K562 (cell line): ENCODE data around the gene BRD3OS. TPM values are rescaled to one million over a fixed set of nuclear protein-coding genes. Genes with fewer than 3 reads are reported as not detected.

Source experiments
- ATAC-seq: fragments of 200-7000 bp; cut with Tn5 transposase; 3 replicates; pipeline ENCODE4 v1.9.1; 2020; ENCODE audit warnings: moderate library complexity
- BruUV-seq: library from RNA; stranded (reverse); fragments of 400-500 nt; replicated peaks from 2 replicates; lab custom pipeline; 2021; lab: Mats Ljungman, UMichigan
- CTCF ChIA-PET: fragments of 300-600 bp; formaldehyde crosslinking; extraction: SDS; loops from one replicate; lab custom pipeline; 2021; ENCODE audit warnings: low intra/inter-chr PET ratio; lab: Yijun Ruan, JAX
- POLR2A ChIA-PET: fragments of 300-600, 350-650 bp; sonication (Branson Sonifier 250); formaldehyde crosslinking; extraction: SDS; loops from one replicate; lab custom pipeline; 2021; ENCODE audit warnings: antibody characterized with exemption, inconsistent platforms; lab: Yijun Ruan, JAX
- DNase-seq, 4 experiments: peaks; one replicate each; pipeline versions ENCODE4 v3.0.0 to v3.0.0-alpha.2; 2011 to 2018; ENCODE audit warnings: low spot score in 3 of 4, mixed read lengths in 3 of 4; ENCODE audit errors: extremely low read depth in 1 of 4
- FAIRE-seq: peaks from 2 replicates; lab custom pipeline; 2011; peaks lifted over from hg19 to GRCh38; lab: Jason Lieb, UNC
- H2AFZ ChIP-seq: 2 replicates; pipeline ENCODE4 v1.6.0; 2011; ENCODE audit warnings: low read depth, low read length, control low read depth, inconsistent platforms
- H3K27ac ChIP-seq: fragments of 200-600 bp; 3 replicates; pipeline ENCODE4 v1.8.0; 2011; ENCODE audit warnings: low read depth, mild to moderate bottlenecking, control low read depth, inconsistent platforms, low read length, moderate library complexity, mixed read lengths; ENCODE audit errors: extremely low read depth
- H3K27me3 ChIP-seq, 2 experiments: fragments of 300-600 bp in 1 of 2; 2 replicates in 1 of 2; 3 replicates in 1 of 2; pipeline versions ENCODE4 v1.6.0 to v1.8.0; 2011; ENCODE audit warnings: inconsistent platforms in 2 of 2, low read length in 2 of 2, mild to moderate bottlenecking in 1 of 2, mixed read lengths in 1 of 2, moderate library complexity in 1 of 2; ENCODE audit not compliant: control insufficient read depth in 2 of 2, insufficient read depth in 2 of 2
- H3K36me3 ChIP-seq: fragments of 300-600 bp; 3 replicates; pipeline ENCODE4 v1.8.0; 2011; ENCODE audit warnings: mild to moderate bottlenecking, low read length, inconsistent platforms; ENCODE audit not compliant: control insufficient read depth, insufficient read depth
- H3K4me1 ChIP-seq, 2 experiments: fragments of 200-600 bp in 1 of 2; replicated peaks in 1 of 2; 2 replicates in 1 of 2; 3 replicates in 1 of 2; pipeline versions ENCODE4 v1.5.1 to v1.8.0; 2011; ENCODE audit warnings: inconsistent platforms in 2 of 2, low read length in 2 of 2, mild to moderate bottlenecking in 1 of 2, mixed read lengths in 1 of 2, moderate library complexity in 1 of 2; ENCODE audit not compliant: control insufficient read depth in 2 of 2, insufficient read depth in 2 of 2
- H3K4me2 ChIP-seq: 2 replicates; pipeline ENCODE4 v1.6.1; 2011; ENCODE audit warnings: low read length, control low read depth, inconsistent platforms, mixed read lengths; ENCODE audit not compliant: insufficient read depth
- H3K4me3 ChIP-seq: fragments of 200-600 bp; sonication (generic), shearing (Covaris generic); 2 replicates; pipeline ENCODE4 v1.5.1; 2016; ENCODE audit warnings: control low read depth, inconsistent platforms
- H3K79me2 ChIP-seq: fragments of 200-600 bp; 3 replicates; pipeline ENCODE4 v1.8.0; 2011; ENCODE audit warnings: low read length, inconsistent platforms; ENCODE audit not compliant: control insufficient read depth, insufficient read depth
- H3K9ac ChIP-seq, 2 experiments: 2 replicates each; pipeline versions ENCODE4 v1.6.0 to v1.6.1; 2011; ENCODE audit warnings: low read depth in 2 of 2, low read length in 2 of 2, control low read depth in 1 of 2, inconsistent platforms in 1 of 2, mild to moderate bottlenecking in 1 of 2, mixed read lengths in 1 of 2; ENCODE audit not compliant: insufficient read depth in 1 of 2
- H3K9me1 ChIP-seq: one replicate; pipeline ENCODE4 v1.6.0; 2011; ENCODE audit warnings: inconsistent platforms, mild to moderate bottlenecking, low read length, moderate library complexity; ENCODE audit not compliant: control insufficient read depth, insufficient read depth
- H3K9me3 ChIP-seq: replicated peaks from 2 replicates; pipeline ENCODE4 v1.5.1; 2011; ENCODE audit warnings: low read depth, low read length, inconsistent platforms; ENCODE audit not compliant: control insufficient read depth, insufficient read depth
- H4K20me1 ChIP-seq: replicated peaks from 2 replicates; pipeline ENCODE4 v1.6.1; 2011; ENCODE audit warnings: low read length, inconsistent platforms, mixed read lengths; ENCODE audit not compliant: control insufficient read depth, insufficient read depth
- BACH1 ChIP-seq: fragments of 200-800 bp; sonication (Bioruptor generic); IDR thresholded peaks from 2 replicates; pipeline ENCODE4 v1.6.1; 2016; ENCODE audit warnings: missing genetic modification characterization, missing compliant biosample characterization
- NCOA6 ChIP-seq: fragments of 450-650 bp; IDR thresholded peaks from 2 replicates; pipeline ENCODE4 v1.6.1; 2017; ENCODE audit warnings: mild to moderate bottlenecking
- POLR2A ChIP-seq: fragments of 450-650 bp; conservative IDR thresholded peaks from 2 replicates; pipeline ENCODE4 v1.6.1; 2016
- RBM14 ChIP-seq: fragments of 200-400 bp; formaldehyde crosslinking; IDR thresholded peaks from 2 replicates; pipeline ENCODE4 v1.6.1; 2018; ENCODE audit warnings: low read depth, mild to moderate bottlenecking, low read length, moderate library complexity, borderline replicate concordance; ENCODE audit not compliant: insufficient read depth
- REST ChIP-seq, 2 experiments: fragments of 450-650 bp; formaldehyde crosslinking in 1 of 2; IDR thresholded peaks; 2 replicates each; pipeline versions ENCODE4 v1.4.0 to v1.6.1; 2014 to 2020; ENCODE audit warnings: mild to moderate bottlenecking in 2 of 2, borderline replicate concordance in 1 of 2, low read depth in 1 of 2
- ZC3H8 ChIP-seq: fragments of 450-650 bp; IDR thresholded peaks from 2 replicates; pipeline ENCODE4 v1.6.1; 2017
- ZNF551 ChIP-seq: fragments of 250-450 bp; sonication (Bioruptor Pico); IDR thresholded peaks from 2 replicates; pipeline ENCODE4 v1.5.0; 2021; ENCODE audit warnings: mild to moderate bottlenecking, moderate library complexity
- WGBS: fragments of 100-300 bp; shearing (Covaris generic); methylation state at CpG from one replicate; pipeline ENCODE4 v1.1.6; 2016; ENCODE audit warnings: low coverage, mixed read lengths; ENCODE audit not compliant: insufficient coverage; ENCODE audit errors: missing lambda C conversion rate; 5-methylcytosine and 5-hydroxymethylcytosine counted together
- in situ Hi-C: fragments of 300-500 bp; cut with MboI; formaldehyde crosslinking; loops from 4 replicates; pipeline ENCODE4 v1.15.0; 2018; ENCODE audit warnings: inconsistent platforms, mixed read lengths
- intact Hi-C: fragments of 100-400 bp; cut with micrococcal nuclease; formaldehyde crosslinking; loops from 2 replicates; pipeline ENCODE4 v1.14.2; 2022
- polyA plus RNA-seq, 8 experiments: library from polyadenylated mRNA; depleted of rRNA in 4 of 8; stranded (reverse) in 5 of 8; unstranded in 3 of 8; fragments of >200 nt; fragmentation: Nextera tagmentation in 2 of 8; fragmentation: Illumina TruSeq in 1 of 8; extraction: Ambion mirVana in 2 of 8; extraction: Trizol in 1 of 8; gene quantifications; 2 replicates each; pipeline versions ENCODE4 v1.2.1 to v1.2.3, GENCODE V29; 2011 to 2014; ENCODE audit warnings: inconsistent platforms in 1 of 8, missing spikeins in 1 of 8
- total RNA-seq, 7 experiments: library from RNA; depleted of rRNA in 6 of 7; stranded (reverse); fragments of >200 nt in 6 of 7; fragmentation: Illumina TruSeq in 2 of 7; extraction: Trizol in 2 of 7; gene quantifications; 2 replicates each; pipeline versions ENCODE4 v1.2.1 to v1.2.3, GENCODE V29; 2011 to 2021; ENCODE audit warnings: low replicate concordance in 1 of 7

BRD3OS gene
- total and polyA plus RNA-seq, 9 of the 15 experiments (the other 6 are each of a cell fraction or from before 2014, with no cell fraction given), result 1.1 to 8.7 (median 5.9) TPM

GRCh38 chr9:133987446-133987788 lies 37.9 kb upstream of the BRD3OS start:
- H3K4me2 ChIP-seq, result no peak overlapping the region
- H3K79me2 ChIP-seq, result no peaks in the 10 kb centered on the region
- ATAC-seq (no peak), DNase-seq (no peak)
- intact Hi-C loops, result no loop called here
- peaks cover 25% of the 10 kb centered on the region for H4K20me1 ChIP-seq
- POLR2A ChIA-PET, result no interaction called here
- H2AFZ ChIP-seq, result no peak overlapping the region
- no peaks in the 10 kb centered on the region for H3K36me3 ChIP-seq
- no peak overlapping the region for H3K9ac ChIP-seq
- peaks cover 0 to 24% of the 10 kb centered on the region in 2 experiments; a peak in 2 of 5 replicates for H3K4me1 ChIP-seq
- WGBS, result 2% methylated on average over 14 of the region's 14 CpGs
- no peaks in the 10 kb centered on the region for H3K9me3 ChIP-seq
- in situ Hi-C loops, result no loop called here
- no peak overlapping the region for H3K27ac ChIP-seq
- TF ChIP-seq ZC3H8, result no peak
- TF ChIP-seq, all 486 proteins: peak for 0
- Histone ChIP-seq H3K27me3 (peaks cover 3 to 54% of the 10 kb centered on the region in 2 experiments; a peak in 4 of 5 replicates), H3K4me3 (no peak overlapping the region), H3K9me1 (peaks cover 2% of the 10 kb centered on the region)
- BruUV-seq, result no TSS peak
- no peak for FAIRE-seq
- CTCF ChIA-PET, result no interaction called here

GRCh38 chr9:133987946-133988665 lies 37.2 kb upstream of the BRD3OS start:
- Histone ChIP-seq H3K36me3 (no peaks in the 10 kb centered on the region), H3K9me1 (peaks cover 2% of the 10 kb centered on the region), H3K79me2 (no peaks in the 10 kb centered on the region), H4K20me1 (peaks cover 25% of the 10 kb centered on the region), H3K4me2 (no peak overlapping the region), H3K4me1 (peaks cover 0 to 30% of the 10 kb centered on the region in 2 experiments; a peak in 2 of 5 replicates), H3K4me3 (no peak overlapping the region), H2AFZ (no peak overlapping the region), H3K9me3 (no peaks in the 10 kb centered on the region), H3K9ac (no peak overlapping the region), H3K27ac (no peak overlapping the region), H3K27me3 (peaks cover 3 to 48% of the 10 kb centered on the region in 2 experiments; a peak in 4 of 5 replicates)
- no peak for DNase-seq
- no TSS peak for BruUV-seq
- ATAC-seq, result no peak
- ChIA-PET CTCF (no interaction called here), POLR2A (interaction anchor here (0.6 kb wide), 1 partner anchor 136 kb away, joined by 3 read pairs; no protein-coding TSS in a partner anchor)
- no peak for FAIRE-seq
- in situ Hi-C loops (no loop called here), intact Hi-C loops (no loop called here)
- WGBS, result 10% methylated on average over 16 of the region's 16 CpGs
- TF ChIP-seq ZNF551 (CRISPR knock-in tag), result no peak
- no peak for TF ChIP-seq REST (IDR thresholded peaks at IDR 0.05; ENCODE audit: borderline replicate concordance)
- TF ChIP-seq REST (CRISPR knock-in tag; IDR thresholded peaks at IDR 0.05; ENCODE audit: low read depth), result no peak
- no peak for TF ChIP-seq RBM14
- TF ChIP-seq POLR2A, result no peak
- no peak for TF ChIP-seq NCOA6
- TF ChIP-seq BACH1 (tag), result no peak
